Neural crest cell (in vitro differentiated cells): ENCODE results near the gene NUP98. TPM values are rescaled to one million over a fixed set of nuclear protein-coding genes. Genes with fewer than 3 reads are reported as not detected.

Experiments
- DNase-seq: peaks from one replicate; pipeline ENCODE4 v3.0.0; 2021; ENCODE audit warnings: low read depth, mixed read lengths, low spot score
- H3K27ac Mint-ChIP-seq: one replicate; pipeline ENCODE4 v1.8.0; 2021; ENCODE audit warnings: mild to moderate bottlenecking, mixed read lengths; ENCODE audit not compliant: unreplicated experiment
- H3K27me3 Mint-ChIP-seq: 2 replicates; pipeline ENCODE4 v1.8.0; 2021; ENCODE audit warnings: low read depth, mild to moderate bottlenecking, mixed read lengths
- H3K36me3 Mint-ChIP-seq: 2 replicates; pipeline ENCODE4 v1.8.0; 2021; ENCODE audit warnings: low read depth, mild to moderate bottlenecking, mixed read lengths
- H3K4me1 Mint-ChIP-seq: 2 replicates; pipeline ENCODE4 v1.8.0; 2021; ENCODE audit warnings: mixed read lengths
- H3K4me3 Mint-ChIP-seq: one replicate; pipeline ENCODE4 v1.8.0; 2021; ENCODE audit warnings: mild to moderate bottlenecking, mixed read lengths
- H3K9me3 Mint-ChIP-seq: 2 replicates; pipeline ENCODE4 v1.8.0; 2021; ENCODE audit warnings: mixed read lengths
- total RNA-seq: library from RNA; stranded (reverse); gene quantifications from 2 replicates; pipeline ENCODE4 v1.2.1, GENCODE V29; 2021
- TF ChIP-seq, protein P1 (sequence below): fragments of 200-600 bp; sonication (generic); conservative IDR thresholded peaks from 2 replicates; pipeline ENCODE4 v1.5.0; 2021; ENCODE audit warnings: antibody characterized with exemption, mild to moderate bottlenecking

NUP98 gene
- total RNA-seq, 1 donor from 2014 or later: 96.8 TPM

DNA sequence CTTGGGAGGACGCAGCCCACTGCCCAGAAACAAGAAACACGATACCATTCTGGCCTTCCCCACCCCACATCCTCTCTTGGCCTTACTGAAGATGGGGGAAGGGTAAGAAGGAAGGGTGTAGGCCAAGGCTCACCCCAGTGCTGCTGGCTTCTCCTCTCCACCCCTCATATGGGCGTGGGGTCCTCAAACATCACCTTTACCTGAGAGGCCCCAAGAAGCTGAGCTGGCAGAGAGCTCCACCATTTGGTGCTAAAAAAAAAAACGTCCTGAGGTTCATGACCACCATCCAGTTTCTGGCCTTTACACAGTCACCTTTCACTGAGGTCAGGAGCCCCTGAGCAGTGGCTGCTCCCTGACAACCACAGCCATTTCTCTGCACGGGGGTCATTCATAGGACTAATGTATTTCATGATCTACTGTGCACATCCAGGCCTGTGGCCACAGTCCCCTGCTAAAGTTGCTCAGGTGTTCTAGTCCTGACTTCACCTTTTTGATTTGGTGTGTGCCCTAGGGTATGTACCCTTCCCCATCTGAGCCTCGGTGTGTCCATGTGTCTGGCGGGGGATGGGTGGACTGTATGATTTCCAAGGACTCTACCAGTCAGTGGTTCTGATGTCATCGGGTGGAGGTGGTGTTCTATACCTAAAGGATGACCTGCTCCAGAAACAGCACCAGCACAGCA is 28.3 kb upstream of the NUP98 start:
- DNase-seq: no peak
- Mint-ChIP-seq H3K27me3 (no peaks in the 10 kb centered on the region), H3K4me1 (peaks cover 21% of the 10 kb centered on the region), H3K9me3 (no peaks in the 10 kb centered on the region), H3K4me3 (no peak overlapping the region), H3K27ac (no peak overlapping the region), H3K36me3 (peaks cover 26% of the 10 kb centered on the region)
- TF ChIP-seq, protein P1, sequence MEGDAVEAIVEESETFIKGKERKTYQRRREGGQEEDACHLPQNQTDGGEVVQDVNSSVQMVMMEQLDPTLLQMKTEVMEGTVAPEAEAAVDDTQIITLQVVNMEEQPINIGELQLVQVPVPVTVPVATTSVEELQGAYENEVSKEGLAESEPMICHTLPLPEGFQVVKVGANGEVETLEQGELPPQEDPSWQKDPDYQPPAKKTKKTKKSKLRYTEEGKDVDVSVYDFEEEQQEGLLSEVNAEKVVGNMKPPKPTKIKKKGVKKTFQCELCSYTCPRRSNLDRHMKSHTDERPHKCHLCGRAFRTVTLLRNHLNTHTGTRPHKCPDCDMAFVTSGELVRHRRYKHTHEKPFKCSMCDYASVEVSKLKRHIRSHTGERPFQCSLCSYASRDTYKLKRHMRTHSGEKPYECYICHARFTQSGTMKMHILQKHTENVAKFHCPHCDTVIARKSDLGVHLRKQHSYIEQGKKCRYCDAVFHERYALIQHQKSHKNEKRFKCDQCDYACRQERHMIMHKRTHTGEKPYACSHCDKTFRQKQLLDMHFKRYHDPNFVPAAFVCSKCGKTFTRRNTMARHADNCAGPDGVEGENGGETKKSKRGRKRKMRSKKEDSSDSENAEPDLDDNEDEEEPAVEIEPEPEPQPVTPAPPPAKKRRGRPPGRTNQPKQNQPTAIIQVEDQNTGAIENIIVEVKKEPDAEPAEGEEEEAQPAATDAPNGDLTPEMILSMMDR: no peak

GRCh38 chr11:3824714-3825472 is 27.5 kb upstream of the NUP98 start:
- DNase-seq: peak; percentile 62
- Mint-ChIP-seq H3K27me3 (no peaks in the 10 kb centered on the region), H3K4me3 (no peak overlapping the region), H3K27ac (no peak overlapping the region), H3K4me1 (peaks cover 21% of the 10 kb centered on the region), H3K36me3 (peaks cover 22% of the 10 kb centered on the region), H3K9me3 (no peaks in the 10 kb centered on the region)
- TF ChIP-seq, protein P1: peak; percentile 68

DNA sequence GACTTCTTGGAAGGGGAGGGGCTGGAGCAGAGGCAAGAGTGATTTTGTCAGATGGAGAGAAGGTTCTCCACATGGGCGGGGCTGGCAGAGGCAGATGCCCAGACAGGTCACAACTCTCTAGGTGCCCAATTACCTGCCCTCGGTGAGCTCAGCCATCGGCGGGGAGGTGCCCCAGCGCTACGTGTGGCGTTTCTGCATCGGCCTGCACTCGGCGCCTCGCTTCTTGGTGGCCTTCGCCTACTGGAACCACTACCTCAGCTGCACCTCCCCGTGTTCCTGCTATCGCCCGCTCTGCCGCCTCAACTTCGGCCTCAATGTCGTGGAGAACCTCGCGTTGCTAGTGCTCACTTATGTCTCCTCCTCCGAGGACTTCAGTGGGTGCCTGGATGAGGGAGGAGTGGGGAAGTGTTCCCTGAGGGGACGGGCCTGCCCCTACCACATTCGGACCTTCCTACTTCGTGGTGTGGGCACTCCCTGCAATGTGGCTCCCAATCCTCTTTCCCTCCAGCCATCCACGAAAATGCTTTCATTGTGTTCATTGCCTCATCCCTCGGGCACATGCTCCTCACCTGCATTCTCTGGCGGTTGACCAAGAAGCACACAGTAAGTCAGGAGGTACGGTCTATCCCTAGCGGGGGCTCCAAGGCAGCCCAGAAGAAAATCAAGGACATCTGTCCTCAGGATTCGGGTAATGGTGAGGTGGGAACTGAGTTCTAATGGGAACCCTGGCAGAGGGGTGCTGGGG is 26.6 kb upstream of the NUP98 start:
- H3K4me3 Mint-ChIP-seq: no peak overlapping the region
- H3K4me1 Mint-ChIP-seq: peaks cover 21% of the 10 kb centered on the region
- no peaks in the 10 kb centered on the region for H3K27me3 Mint-ChIP-seq
- H3K27ac Mint-ChIP-seq: no peak overlapping the region
- H3K36me3 Mint-ChIP-seq: peaks cover 22% of the 10 kb centered on the region
- no peak for DNase-seq
- TF ChIP-seq, protein P1: no peak
- no peaks in the 10 kb centered on the region for H3K9me3 Mint-ChIP-seq

GRCh38 chr11:3823303-3823702 is 25.9 kb upstream of the NUP98 start:
- peaks cover 22% of the 10 kb centered on the region for H3K36me3 Mint-ChIP-seq
- TF ChIP-seq, protein P1: no peak
- H3K4me1 Mint-ChIP-seq: peaks cover 20% of the 10 kb centered on the region
- no peak for DNase-seq
- no peaks in the 10 kb centered on the region for H3K9me3 Mint-ChIP-seq
- H3K4me3 Mint-ChIP-seq: no peak overlapping the region
- H3K27ac Mint-ChIP-seq: no peak overlapping the region
- H3K27me3 Mint-ChIP-seq: no peaks in the 10 kb centered on the region

- Mint-ChIP-seq H3K4me3 (no peak overlapping the region), H3K27ac (no peak overlapping the region), H3K9me3 (no peaks in the 10 kb centered on the region), H3K27me3 (no peaks in the 10 kb centered on the region), H3K4me1 (peaks cover 17% of the 10 kb centered on the region), H3K36me3 (peaks cover 15% of the 10 kb centered on the region)
- TF ChIP-seq, protein P1: no peak
- no peak for DNase-seq
These were observed 25.0 kb upstream of the NUP98 start for GRCh38 chr11:3822312-3822711.
